Measurements from ENCODE around the gene ZIC4.

Gene ZIC4

DNA sequence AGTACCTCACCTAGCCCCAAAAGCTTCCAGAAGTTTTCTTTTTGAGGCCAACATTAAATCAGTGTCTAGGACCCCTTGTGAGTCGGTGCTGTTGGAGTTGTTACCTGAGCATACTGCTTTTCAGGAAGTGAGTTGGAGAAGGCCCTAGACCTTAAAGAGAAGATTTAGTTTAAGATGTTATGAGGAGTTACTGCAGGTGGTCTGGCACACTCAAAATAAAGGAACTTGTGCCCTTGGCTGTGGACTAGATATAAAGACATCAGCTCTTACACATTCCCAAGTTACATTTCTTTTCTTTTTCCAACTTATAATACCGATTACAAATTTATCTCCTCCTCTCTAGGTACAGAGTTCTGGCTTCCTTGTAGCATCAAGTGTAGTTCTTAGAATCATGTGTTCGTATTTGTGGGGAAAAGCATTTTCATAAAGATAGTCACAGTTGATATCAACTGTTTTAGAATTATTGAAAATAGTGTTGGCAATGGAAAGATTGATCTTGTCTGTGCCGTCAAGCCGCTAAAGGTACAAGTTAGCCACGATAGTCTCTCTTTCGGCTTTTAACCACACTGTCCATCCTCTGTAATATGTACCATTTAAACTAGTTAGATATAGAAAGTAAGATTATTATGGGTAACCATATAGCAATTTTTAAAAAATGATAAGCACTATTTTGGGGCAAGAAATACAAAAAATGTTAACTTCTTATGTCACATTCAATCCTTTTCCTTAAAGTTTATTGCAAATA lies 11.4 kb upstream of the ZIC4 start:
- no peak for FAIRE-seq

DNA sequence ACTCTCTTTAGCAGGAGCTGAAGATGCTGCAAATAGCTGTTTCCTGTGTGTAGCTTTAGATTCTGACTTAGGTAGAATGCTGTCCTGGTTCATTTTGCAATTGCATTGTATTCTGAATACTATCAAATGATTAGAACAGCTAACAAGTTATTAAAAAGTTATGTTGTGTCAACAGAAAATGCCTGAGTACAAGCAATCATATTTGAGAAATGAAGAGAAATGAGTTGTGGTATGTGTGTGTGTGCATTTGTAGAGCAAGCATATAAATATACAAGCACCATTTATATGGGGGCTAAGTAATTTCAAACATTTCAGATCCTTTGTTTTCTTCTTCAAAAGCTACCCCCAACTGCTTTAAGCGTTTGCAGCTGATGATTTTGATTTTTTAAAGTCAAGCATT lies 10.6 kb upstream of the ZIC4 start:
- no peak for FAIRE-seq

DNA sequence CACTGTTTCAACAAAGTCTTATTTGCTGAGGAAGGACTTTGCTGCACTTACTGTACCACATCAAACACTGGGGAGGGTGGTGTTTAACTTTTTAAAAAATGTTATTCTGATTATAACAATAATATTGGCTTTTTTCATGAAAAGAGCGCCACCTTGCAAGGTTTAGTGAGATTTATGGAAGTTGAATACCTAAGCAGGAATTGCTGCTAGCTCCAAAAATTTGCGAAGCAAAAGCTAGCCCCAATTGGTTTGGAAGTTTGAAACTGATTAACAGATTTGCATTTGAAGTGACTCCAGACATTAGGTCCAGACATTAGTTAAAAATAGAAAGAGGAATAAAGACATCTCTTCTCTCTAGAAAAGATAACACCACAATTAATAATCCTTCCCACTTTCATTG lies 9.5 kb upstream of the ZIC4 start:
- no peak for FAIRE-seq

DNA sequence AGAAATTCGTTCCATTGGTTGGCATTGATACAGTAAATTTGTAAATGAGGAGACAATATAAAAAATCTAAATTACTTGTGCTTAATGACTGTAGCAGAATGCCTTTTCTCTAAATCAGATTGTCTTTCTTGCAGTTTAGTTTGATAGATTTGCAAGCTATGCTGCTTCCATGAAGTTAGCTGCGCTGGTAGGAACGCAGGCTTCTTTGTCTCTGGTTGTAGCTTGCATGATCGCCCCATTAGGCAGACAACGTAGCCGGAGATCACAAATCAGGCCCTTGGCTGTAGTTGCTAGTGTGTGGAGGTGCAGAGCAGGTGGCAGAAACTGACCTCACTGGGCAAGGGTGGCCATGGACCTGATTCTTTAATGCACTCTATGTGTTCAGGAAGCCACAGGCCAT lies 8.9 kb upstream of the ZIC4 start:
- FAIRE-seq, result no peak

DNA sequence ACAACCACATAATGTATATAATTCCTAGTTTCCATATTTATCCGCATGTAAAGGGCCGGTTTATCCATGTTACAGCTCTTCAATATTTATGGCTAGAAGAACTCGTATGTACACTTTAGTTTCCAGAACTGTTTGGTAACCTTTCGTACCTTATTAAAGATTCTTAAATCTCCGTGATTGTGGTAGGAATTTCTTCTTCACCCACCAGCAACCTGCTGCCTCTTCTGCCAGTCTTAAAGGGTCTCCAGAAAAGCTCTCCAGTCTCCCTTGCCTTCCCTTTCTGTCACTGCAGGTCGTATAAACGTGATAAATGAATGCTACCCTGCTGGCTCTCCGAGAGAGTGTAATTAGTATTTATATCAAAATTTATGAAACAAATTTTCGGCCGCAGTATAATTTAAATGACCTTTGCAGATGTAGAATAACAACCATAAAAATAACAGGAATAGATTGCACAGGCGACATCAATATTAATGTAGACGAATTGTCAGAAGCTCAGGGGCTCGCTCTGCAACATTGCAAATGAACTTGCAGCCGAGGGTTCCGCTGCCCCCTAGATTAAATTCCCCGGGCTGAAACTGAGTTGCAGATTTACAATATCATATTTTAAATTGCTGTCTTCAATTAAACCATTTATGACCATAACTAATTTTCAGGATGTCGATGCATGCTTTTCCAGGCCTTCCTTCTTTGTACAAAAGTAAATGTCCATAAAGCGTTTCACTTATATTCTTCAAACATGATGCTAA lies 8.2 kb upstream of the ZIC4 start:
- FAIRE-seq, result no peak

DNA sequence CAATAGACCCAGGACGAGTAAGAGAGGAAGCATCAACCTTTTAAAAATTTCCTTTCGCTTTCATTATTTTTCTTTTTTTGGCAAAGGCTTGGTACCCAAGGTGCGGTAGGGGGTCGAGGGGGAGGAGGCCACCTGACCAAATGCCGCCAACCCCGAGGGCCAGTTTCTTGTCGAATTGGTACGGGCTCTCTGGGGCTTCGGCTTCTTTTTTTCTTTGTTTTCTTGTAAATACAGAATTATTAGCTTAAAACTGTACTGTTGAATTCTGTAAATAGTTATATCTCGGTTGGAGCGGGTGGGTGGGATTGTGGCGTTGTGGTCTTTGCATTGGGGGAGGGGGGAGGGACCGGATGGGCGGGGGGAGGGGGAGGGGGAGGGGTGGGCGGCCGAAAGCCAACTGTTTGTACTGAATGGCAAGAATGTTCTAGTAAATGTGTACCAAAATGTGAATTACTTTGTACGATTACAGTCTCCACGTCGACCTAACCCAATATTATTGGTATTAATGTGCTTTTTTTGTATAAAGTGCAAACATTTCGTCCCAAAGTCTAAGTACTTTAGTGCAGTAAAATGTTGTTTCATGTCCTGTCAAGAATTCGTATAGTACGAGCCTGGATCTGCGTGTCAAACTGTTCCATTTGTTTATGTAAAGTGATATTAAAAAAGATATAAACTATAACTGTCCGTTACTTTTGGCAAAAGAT lies 7.5 kb upstream of the ZIC4 start:
- FAIRE-seq, result no peak

DNA sequence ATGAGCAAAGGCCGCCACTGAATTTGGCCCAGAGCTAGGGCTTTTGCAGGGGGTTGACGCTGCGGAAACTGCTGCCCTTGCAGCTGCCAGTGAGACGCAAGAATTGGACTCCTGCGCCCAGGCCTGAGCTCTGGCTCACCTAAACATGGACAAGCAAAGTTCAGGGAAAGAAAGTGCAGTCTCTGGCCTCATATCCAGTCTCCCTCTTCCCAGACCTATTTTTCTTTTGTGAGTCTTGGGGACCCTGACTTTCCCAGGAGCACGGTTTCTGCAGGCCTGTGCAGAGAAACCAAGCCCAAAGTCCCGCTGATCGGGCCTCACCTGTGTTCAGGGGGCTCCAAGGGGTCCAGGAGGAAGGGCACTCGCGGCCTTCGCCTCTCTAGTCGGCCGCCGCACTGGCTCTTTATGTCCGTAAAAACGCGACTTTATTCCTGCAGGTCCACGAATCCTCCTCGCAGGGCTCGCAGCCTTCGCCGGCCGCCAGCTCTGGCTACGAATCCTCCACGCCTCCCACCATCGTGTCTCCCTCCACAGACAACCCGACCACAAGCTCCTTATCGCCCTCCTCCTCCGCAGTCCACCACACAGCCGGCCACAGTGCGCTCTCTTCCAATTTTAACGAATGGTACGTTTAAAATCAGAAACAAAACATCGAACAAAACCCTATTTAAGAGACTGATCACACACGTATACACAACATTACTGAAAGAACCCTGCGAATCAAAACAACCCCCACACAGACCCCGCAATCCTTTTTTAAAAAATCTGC lies 6.8 kb upstream of the ZIC4 start:
- no peak for FAIRE-seq

DNA sequence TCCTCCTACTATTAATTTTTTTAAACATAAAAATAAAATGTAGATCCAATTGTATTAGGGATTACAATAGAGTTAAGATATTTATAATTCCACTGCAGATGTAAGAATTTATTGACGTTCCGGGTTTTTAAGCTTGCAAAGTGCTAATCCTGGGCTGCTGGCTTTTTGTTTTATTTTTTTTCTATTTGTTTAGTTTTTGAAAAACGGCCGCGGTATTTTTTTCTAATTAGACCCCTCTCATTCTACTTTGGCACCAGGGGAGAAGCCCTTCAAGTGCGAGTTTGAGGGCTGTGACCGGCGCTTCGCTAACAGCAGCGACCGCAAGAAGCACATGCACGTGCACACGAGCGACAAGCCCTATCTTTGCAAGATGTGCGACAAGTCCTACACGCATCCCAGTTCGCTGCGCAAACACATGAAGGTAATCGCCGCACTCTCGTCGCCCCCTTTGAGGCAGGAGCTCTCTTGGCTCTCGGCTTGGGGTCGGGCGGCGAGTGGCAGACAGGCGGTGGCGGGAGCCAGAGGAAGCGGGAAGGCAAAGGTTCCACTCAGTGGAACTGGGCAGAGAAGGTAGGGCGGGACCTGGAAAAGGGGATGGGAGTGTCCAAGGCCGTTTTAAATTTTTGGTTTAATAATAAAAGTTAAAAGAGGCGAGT lies 6.0 kb upstream of the ZIC4 start:
- FAIRE-seq, result no peak

DNA sequence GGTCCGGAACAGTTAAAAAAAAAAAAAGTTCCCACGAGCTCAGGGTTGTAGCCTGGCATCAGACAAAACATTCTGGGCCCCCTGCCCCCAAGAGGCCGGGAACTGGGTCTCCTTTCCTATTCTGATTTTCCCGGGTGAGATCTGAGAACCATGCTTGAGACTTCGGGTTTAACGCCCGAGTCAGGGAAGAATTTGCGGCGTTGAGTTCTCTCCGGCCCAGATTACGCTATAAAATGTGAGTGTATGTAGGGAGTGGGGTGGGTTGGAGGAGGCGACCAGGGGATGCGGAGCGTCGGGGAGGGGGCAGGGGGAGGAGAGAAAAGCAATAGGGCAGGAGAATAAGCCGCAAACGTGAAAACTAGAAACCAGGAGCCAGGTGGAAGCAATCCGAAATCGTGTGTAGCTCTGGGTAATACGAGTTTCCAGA lies 5.5 kb upstream of the ZIC4 start:
- FAIRE-seq, result no peak

DNA sequence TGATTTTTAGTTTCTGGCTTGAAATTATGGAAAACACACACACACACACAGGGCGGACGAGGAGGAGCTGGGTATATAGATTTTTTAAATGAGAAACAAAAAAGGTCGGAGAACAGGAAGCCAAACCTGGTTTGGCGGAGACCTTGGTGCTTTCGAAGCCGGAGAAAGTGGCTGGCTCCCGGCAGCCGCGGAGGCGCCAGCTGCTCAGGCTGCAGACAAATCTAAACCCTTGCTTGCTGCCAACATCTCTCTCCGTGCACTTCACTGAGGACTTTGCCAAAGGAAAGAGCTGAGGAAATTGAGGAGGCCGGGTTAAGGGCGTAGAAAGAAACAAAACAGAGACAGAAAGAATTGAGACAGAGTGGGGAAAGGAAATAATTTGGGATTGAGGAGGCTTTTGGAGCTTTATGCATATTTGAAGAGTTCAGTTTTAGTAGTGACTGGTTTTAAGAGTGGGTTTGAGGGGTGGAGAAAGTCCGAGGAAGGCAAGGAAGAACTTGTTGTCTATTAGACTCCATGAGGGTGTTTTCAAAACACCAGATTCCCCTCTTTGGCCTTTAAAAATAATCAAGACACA lies 5.0 kb upstream of the ZIC4 start:
- FAIRE-seq, result no peak

DNA sequence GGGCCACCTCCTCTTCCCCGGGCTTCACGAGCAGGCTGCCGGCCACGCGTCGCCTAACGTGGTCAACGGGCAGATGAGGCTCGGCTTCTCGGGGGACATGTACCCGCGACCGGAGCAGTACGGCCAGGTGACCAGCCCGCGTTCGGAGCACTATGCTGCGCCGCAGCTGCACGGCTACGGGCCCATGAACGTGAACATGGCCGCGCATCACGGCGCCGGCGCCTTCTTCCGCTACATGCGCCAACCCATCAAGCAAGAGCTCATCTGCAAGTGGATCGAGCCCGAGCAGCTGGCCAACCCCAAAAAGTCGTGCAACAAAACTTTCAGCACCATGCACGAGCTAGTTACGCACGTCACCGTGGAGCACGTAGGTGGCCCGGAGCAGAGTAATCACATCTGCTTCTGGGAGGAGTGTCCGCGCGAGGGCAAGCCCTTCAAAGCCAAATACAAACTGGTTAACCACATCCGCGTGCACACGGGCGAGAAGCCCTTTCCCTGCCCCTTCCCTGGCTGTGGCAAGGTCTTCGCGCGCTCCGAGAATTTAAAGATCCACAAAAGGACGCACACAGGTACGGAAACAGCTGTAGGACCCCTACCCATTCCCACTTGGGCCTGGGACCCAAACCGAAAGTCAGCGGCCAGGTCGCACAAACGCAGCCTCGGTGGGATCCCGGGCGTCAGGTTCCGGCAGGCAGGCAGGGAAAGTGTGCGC lies 4.3 kb upstream of the ZIC4 start:
- FAIRE-seq, result no peak

DNA sequence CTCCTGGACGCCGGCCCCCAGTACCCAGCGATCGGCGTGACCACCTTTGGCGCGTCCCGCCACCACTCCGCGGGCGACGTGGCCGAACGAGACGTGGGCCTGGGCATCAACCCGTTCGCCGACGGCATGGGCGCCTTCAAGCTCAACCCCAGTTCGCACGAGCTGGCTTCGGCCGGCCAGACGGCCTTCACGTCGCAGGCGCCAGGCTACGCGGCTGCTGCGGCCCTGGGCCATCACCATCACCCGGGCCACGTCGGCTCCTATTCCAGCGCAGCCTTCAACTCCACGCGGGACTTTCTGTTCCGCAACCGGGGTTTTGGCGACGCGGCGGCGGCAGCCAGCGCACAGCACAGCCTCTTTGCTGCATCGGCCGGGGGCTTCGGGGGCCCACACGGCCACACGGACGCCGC lies 3.8 kb upstream of the ZIC4 start:
- no peak for FAIRE-seq

DNA sequence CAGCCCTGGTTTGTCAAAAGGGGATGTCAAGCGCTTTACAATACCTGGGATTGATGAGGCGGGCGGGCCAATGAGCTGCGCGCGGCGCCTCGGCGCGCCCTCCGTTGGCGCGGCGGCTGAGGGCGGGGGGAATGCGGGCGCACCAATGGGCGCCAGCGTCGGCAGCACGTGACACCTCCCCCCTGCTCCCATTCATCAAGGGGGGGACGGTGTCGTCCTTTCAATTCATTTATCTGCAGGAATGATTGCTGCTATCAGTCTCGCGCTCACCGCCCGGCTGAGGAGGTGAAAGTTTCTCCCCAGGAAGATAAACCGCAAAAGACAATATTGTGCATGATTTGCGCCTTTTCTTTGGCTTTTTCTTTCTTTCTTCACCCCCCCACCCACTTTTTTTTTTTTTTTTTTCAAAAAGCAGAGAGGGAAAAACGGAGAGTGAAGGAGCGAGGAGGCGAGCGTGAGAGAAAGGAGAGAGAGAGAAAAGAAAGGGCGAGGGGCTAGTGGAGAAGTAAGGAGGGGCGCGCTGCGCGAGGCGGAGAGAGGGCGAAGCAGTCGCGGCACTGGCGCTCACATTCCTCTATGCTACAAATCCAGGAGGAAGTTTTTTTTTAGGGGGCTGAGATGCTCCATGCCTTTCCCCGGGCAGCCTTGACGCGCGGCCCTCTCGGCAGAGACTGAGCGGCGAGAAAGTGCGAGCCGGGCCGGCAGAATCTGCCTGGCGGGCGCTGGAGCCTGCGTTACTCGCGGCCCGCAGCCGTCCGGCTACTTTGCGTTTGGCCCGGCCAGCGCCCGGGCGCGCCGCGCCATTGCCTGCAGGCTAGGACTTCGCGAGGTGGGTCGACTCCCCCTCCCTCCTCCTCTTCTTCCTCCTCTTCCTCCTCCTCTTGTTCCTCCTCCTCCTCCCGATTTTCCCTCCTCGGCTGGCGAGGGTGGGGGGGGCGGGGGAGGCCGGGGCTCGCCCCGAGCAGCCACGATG lies 3.1 kb upstream of the ZIC4 start, which contains the start of gene ZIC1:
Gene ZIC1 (plus strand): TSS at position 223 of the 973 bp plus-strand sequence. CDS start 748 bp downstream, at position 971.
- no peak for FAIRE-seq

DNA sequence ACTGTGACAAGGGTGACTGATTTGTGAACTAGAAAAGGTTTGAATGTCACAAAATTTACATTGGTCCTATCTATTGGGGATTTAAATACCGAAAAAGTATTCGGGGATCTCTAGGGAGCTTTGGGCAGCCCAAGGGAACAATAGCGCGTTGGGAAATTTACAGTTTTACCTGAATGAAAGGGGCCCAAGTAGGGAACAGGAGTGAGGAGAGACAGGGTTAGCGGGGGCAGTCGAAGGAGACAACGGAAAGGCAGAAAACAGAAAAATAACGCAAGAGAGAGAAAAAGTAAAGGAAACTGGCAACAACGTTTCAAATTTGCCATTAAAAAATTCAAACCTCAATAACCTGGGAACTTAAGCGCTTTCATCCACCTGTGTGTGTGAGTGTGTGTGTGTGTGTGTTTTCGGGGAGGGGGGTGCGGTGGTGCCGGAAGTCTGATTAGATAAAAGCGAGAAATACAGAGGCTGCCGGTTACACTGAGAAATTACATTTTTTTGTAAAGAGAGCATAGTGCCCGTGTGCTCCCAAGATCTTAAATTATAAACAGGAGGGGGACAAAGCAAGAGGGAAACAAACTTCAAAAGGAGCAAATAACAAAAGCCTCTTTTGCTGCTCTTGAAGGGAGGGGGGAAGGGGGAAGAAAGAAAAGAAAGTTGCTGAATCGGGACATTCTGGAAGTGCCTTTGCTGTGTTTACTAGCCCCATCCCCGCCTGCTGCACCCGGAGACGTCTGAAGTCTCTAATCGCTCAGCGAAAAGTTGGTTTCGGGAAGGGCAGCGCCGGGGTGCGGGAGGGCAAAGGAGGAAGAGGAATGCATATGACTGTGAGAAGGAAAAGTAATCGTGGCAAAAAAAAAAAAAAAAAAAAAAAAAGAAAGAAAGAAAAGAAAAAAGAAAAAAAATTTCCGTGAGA lies 2.1 kb upstream of the ZIC4 start:
- no peak for FAIRE-seq

DNA sequence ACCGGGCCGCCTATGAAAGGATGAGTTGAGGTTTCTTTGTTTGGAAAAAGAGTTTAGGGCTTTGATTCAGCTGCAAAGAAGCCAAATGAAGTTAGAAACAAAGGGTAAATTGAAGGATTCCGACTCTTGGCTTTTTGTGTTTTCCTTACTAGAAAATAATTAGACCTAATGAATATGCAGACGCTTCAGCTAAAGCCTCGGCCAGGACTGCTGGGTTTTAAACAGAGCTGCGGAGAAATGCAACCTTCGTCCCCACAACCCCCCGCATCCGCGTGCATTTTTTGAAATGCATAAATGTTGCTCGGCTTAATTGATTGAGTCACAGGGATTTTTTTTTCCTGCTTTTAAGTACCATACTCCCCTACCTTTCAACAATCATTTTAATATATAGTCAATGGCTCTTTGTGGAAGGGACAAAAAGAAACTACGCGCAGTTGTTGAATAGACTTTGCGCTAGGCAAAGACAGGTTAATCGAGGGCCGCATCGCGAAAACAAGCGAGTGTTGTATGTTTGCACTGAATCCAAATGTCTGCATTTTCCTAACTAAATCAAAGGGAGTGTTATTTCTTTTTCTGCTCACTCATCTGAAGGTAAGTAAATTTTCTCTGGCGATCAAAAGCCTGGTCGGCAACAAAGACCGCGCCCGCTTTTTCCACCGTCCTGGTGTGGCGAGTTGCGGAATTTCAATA lies 1.3 kb upstream of the ZIC4 start:
- FAIRE-seq, result no peak

DNA sequence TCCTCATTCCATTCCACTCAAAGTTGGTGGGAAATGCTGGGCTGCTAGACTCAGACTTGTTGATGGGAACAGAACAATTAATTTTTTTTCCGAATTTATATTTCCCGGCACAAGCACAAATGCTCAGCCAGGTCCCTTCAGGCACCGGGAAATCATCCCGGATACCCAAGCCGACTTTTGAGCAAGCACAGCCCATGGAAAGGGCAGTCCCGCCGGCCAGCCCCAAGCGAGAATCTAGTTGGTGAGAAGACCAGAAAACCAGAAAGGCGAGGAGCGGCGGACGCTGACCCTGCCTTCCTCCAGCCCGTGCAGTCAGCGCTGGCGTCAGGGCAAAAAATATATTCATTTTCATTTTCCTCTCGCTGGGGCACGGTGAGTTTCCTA lies 763 bp upstream of the ZIC4 start:
- no peak for FAIRE-seq

DNA sequence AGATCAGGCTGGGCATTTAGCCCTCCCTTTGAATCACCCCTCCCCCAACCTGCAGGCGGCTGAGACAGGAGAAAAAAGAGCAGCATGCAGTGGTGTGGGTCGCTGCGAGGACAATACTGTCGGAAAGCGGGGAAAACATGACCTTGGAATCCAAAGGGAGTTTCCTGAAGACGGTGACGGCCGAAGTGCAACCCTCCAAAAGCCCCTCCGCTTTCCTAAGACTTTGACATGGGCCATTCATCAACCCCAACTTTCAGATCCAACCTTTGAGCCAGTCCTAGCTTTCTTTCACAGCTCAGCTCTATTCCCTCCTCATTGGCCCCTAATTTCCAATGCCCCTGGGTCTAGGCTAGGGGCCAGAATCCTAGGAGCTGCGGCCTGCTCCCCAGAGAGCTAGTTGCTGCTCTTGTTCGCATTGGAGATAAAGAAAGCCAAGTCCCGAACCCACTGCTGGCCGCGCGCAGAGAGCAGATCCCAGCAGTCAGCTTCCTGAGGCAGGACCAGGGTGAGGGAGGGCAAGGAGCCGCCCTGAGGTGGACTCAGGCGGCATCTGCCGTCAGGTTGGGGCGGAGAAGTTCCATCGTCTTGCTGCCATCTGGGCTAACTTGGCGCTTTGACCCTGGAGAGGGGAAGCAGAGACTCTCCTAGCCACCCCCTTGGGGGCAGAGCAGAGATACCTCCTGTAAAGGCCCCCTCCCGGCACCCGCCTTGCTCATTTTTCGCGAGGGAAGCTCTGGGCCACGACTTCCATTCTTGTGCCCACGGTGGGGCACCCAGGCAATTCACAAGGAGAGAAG lies 914 bp downstream of the ZIC4 start:
- no peak for FAIRE-seq

Measured in endometrium (tissue), 2 donors.